Glomerular endothelial cell (primary cell): ENCODE results near the gene GABARAPL2. TPM values are rescaled to one million over a fixed set of nuclear protein-coding genes. Genes with fewer than 3 reads are reported as not detected.

Source experiments
- DNase-seq: peaks from one replicate; pipeline ENCODE4 v3.0.0-alpha.2; 2011; ENCODE audit warnings: low read depth, low spot score; ENCODE audit errors: extremely low read depth
- total RNA-seq: library from RNA; depleted of rRNA; stranded (reverse); fragments of >200 nt; gene quantifications from 2 replicates; pipeline ENCODE4 v1.2.3, GENCODE V29; 2015

The GABARAPL2 gene
- total RNA-seq, 1 donor from 2014 or later: 118 TPM

- no peak for DNase-seq
Observed at GRCh38 chr16:75552951-75553350, 13.2 kb upstream of the GABARAPL2 start.

GRCh38 chr16:75555213-75555706 is 10.9 kb upstream of the GABARAPL2 start:
- DNase-seq: peak; percentile 68

DNA sequence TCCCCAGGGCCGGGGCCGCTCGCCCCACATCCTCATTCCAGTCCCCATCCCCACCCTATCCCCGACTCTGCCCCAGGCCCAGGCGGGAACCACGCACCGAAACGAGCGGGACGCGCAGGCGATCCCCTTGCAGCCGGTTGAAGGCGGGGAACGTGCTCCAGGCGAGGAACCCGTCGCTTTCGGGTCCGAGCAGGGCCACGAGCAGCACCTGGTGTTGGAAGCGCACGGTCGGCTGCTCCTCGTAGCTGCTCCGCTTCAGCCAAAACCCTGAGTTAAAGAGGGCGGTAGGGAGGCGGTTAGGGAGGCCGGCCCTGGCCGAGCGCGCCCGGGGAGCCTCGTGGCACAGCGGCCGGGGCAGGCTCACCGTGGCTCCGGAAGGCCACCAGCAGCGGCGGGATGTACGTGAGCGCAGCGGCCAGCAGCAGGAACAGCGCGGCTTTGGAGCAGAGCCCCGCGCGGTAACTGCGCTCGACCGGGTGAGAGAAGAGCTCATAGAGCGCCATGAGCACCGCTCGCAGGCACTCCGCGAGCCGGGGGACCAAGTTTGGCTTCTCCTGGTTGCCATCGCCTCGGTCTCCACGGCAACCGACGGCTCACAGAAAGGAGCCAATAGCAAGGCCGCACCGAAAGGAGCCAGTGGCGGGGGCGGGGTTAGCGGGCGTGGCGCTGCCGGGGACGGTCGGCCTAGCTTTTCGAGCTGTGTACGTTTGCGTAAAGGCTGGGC is 10.3 kb upstream of the GABARAPL2 start, which contains the start of gene TMEM231:
Gene TMEM231 (minus strand): TSS at position 546 of the 724 bp plus-strand sequence. CDS start 43 bp downstream, at position 503.
- DNase-seq: no peak

- DNase-seq: no peak
Observed at GRCh38 chr16:75556431-75556950, 9.7 kb upstream of the GABARAPL2 start.

DNA sequence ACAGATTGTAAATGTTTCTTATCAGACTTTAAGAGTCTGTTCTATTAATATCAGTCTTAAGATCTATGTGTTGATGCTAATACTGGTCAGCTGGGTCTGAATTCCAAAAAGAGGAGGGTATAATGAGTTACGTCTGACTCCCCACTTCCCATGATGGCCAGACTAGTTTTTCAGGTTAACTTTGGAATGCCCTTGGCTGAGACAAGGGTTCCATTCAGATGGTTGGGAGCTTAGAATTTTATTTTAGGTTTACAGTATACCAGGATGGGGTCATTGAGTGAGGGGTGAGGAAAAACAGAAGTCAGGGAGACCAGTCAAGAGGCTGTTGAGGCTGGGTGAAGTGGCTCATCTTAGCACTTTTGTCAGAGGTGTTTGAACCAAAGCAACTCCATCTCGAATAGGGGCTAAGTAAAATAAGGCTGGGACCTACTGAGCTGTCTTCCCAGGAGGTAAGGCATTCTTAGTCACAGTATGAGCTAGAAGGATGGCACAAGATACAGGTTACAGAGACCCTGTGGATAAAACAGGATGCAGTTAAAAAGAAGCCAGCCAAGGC is 7.3 kb upstream of the GABARAPL2 start:
- no peak for DNase-seq

- DNase-seq: no peak
Observed at GRCh38 chr16:75559564-75560372, 6.4 kb upstream of the GABARAPL2 start.

DNA sequence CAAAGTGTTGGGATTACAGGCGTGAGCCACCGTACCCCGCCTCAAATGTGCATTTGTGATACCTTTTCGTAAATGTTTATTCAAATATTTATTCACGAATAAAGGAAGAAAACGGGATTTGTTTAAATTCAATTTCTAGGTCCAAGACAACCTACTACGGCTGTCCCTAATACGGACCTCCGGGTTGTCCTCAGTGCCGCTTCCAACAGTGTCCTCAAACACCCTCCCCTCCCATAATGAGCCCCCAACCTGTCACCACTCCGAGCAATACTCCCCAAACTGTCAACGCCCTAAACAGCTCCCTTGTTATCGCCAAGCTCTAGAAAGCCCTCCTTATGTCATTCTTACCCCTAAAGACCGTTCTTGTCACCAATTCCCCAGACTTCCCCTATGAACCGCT is 539 bp upstream of the GABARAPL2 start:
- DNase-seq: no peak

DNA sequence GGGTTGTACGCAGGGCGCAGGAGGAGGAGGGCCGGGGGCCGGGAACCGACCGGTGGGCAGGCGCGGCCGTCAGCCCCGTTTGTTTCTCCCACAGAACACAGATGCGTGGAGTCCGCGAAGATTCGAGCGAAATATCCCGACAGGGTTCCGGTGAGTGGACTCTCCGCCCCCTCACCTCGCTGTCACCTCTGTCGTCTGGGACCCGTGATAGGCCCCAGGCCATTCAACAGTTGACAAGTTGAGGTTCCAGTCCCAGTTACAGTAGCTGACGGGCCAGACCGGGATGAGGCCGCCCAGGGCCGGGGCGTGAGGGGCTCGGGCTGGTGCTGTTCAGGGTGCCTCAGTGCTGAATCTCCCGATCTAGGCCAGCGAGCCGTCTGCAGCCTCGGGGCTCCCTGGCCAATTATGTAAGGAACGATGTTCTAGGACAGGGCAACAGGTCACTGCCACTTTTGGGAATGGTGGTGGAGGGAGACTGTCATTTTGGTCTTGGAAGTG is 628 bp downstream of the GABARAPL2 start:
- DNase-seq: no peak

DNA sequence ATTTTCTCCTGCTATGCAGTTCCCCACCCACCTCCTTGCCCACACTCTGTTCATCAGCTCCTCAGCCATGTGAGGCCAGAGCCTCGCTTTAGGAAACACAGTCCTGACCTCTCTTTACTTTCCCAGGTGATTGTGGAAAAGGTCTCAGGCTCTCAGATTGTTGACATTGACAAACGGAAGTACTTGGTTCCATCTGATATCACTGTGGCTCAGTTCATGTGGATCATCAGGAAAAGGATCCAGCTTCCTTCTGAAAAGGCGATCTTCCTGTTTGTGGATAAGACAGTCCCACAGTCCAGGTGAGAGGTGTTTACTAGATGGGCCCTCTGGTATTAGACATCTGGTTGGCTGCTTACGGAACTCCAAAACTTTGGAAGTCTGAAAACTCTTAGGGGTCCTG is 1.7 kb downstream of the GABARAPL2 start:
- no peak for DNase-seq

DNA sequence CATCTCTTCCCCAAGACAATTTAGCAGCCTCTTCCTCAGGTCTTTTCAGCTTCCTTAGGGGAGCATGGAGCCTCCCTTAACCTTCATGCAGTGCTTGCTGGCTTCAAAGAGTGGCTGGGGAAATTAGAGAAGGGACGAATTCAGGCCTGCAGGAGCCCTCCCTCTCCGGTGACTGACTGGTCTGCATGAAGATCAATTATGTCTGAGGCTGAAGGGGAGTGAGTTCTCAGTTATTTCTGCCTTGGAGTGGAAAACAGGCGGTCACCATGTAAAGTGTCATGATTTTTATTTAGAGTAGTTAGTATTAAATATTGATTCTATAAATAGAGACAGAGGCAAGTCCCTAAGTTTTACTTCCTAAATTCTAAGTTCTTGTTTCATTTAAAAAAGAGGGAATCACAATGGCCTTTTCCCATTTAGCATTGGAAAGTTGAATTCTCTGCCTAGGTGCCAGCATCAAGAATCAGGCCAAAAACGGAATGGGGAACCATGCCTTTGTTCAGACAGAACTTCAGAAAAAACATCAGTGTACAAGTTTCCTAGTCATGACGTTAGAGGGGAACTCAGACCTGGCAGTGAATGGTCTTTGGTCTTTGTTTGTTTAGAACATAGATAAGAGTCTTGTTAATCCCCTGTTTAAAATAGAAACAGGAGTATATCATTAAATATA is 4.4 kb downstream of the GABARAPL2 start:
- DNase-seq: no peak

GRCh38 chr16:75572864-75573542 is 6.8 kb downstream of the GABARAPL2 start:
- no peak for DNase-seq

DNA sequence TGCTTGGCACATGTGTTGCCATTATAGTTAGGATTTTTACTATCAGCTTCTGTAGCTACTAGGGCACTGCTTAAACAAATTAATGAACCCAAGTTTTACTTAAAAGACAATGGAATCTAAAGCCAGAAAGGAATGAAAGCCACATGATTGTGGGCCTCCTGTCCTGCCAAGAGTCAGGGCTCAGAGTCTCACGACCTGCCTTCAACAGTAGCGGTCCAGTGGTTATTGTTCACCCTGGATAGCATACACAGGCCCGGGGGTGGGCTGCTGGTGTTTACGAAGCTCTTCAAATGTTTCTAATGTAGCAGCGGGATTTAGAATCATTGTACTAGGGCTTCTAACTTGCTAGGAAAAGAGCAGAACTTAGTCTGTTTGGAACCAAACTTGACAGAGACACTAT is 7.8 kb downstream of the GABARAPL2 start:
- DNase-seq: no peak

- no peak for DNase-seq
Observed at GRCh38 chr16:75575958-75576357, 9.8 kb downstream of the GABARAPL2 start.

DNA sequence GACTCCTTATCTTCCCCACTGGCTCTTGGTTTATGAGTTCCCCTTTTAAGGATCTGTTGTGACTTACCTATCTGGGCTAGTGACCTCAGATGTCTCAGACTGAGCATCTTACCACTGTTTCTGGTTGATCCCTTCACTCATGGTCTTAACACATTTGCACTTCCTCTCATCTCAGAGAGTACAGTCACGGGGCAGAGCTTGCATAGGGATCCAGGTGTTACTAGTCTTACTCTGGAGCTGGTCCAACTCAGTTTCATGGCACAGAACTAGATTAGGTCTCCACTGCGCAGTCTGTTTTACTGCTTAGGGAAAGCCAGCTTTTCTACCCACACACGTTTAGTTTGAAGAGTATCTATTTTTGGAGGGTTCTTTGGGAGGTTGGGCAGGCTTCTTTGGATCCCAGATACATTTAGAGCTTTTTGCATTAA is 10.2 kb downstream of the GABARAPL2 start:
- DNase-seq: no peak

DNA sequence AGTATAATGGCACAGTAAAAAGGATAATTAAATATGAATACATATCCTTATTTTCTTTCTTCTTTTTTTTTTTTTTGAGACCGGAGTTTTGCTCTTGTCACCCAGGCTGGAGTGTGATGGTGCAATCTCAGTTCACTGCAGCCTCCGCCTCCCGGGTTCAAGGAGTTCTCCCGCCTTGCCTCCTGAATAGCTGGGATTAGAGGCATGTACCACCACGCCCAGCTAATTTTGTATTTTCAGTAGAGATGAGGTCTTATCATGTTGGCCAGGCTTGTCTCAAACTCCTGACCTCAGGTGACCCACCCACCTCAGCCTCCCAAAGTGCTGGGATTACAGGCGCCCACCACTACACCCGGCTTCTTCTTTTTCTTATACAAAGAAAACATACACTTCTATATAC is 12.0 kb downstream of the GABARAPL2 start:
- DNase-seq: no peak

GRCh38 chr16:75578725-75579124 is 12.5 kb downstream of the GABARAPL2 start:
- DNase-seq: no peak

- DNase-seq: no peak
Observed at GRCh38 chr16:75579281-75579834, 13.2 kb downstream of the GABARAPL2 start.

DNA sequence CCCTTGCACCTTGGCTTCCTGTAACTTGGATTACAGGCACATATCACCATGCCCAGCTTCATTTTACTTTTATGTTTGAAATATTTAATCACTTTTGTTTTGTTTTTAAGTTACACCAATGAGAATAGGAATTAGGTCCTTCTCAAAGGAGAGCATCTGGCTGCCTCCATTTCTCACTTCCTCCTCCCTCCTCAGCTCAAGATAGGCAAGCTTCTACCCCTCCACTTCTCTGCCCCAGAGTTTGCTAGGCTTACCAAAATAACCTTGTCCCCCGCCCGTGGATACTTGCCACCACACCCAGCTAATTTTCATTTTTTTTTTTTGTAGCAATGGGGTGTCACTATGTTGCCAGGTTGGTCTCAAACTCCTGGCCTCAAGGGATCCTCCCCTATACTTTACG is 17.9 kb downstream of the GABARAPL2 start:
- DNase-seq: no peak

- DNase-seq: no peak
Observed at GRCh38 chr16:75588716-75589115, 22.5 kb downstream of the GABARAPL2 start.

GRCh38 chr16:75589306-75589705 is 23.1 kb downstream of the GABARAPL2 start:
- DNase-seq: no peak
